ENCODE data around the gene SNRPD3. TPM values are rescaled to one million over a fixed set of nuclear protein-coding genes. Genes with fewer than 3 reads are reported as not detected.
"Not testable (repeated sequence)": the region's sequence is repeated elsewhere in the genome, so short reads cannot be mapped to it uniquely, and the experiment has no call there.

Gene SNRPD3
- total and polyA plus RNA-seq, 2 donors = 95.7 to 166 TPM

- no peaks in the 10 kb centered on the region for H3K4me1 ChIP-seq (ENCODE audit: control insufficient read depth in 2 of 2, insufficient read depth in 2 of 2, low read length in 2 of 2)
- H3K4me3 ChIP-seq (ENCODE audit: low read length in 2 of 2) = no peak overlapping the region
- peaks cover 71 to 79% of the 10 kb centered on the region in 2 donors for H3K36me3 ChIP-seq (ENCODE audit: control insufficient read depth in 2 of 2, insufficient read depth in 2 of 2, low read length in 1 of 2)
- no peaks in the 10 kb centered on the region for H3K27me3 ChIP-seq (ENCODE audit: control insufficient read depth in 2 of 2, insufficient read depth in 1 of 2, low read length in 1 of 2)
- DNase-seq (ENCODE audit: low read depth in 6 of 9, low spot score in 9 of 9) = no peak
- H3K27ac ChIP-seq (ENCODE audit: low read depth in 1 of 2, low read length in 1 of 2) = no peak overlapping the region
- WGBS = 88% methylated on average over 9 of the region's 9 CpGs
- no peaks in the 10 kb centered on the region for H3K9me3 ChIP-seq (ENCODE audit: control insufficient read depth in 2 of 2, insufficient read depth in 1 of 2, low read length in 1 of 2)
Measured at GRCh38 chr22:24542641-24543040, 13.2 kb upstream of the SNRPD3 start.

DNA sequence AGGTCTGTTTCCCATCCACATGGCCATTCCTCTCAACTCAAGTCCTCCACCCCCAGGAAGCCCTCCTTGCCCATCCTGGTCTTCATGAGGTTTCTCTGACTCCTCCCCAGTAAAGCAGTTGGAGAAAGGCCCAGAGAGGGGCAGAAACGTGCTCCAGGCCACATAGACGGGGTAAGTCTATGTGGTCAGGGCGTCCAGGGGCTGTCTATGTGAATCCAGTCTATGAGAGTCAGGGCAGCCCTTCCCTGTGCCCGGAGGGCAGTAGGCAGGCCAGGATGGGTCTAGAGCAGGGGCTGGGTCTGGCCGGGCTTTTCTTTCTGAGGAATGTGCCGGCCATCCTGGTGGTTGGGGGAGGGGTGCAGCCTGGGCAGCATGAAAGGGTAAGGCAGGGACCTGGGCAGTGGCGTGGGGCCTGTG, 12.6 kb upstream of the SNRPD3 start:
- 98% methylated on average over 7 of the region's 7 CpGs for WGBS
- Histone ChIP-seq H3K9me3 (ENCODE audit: control insufficient read depth in 2 of 2, insufficient read depth in 1 of 2, low read length in 1 of 2) (no peaks in the 10 kb centered on the region), H3K27me3 (ENCODE audit: control insufficient read depth in 2 of 2, insufficient read depth in 1 of 2, low read length in 1 of 2) (no peaks in the 10 kb centered on the region), H3K4me3 (ENCODE audit: low read length in 2 of 2) (no peak overlapping the region), H3K4me1 (ENCODE audit: control insufficient read depth in 2 of 2, insufficient read depth in 2 of 2, low read length in 2 of 2) (no peaks in the 10 kb centered on the region), H3K36me3 (ENCODE audit: control insufficient read depth in 2 of 2, insufficient read depth in 2 of 2, low read length in 1 of 2) (peaks cover 77 to 79% of the 10 kb centered on the region in 2 donors), H3K27ac (ENCODE audit: low read depth in 1 of 2, low read length in 1 of 2) (no peak overlapping the region)
- no peak for DNase-seq (ENCODE audit: low read depth in 6 of 9, low spot score in 9 of 9)

- no peaks in the 10 kb centered on the region for H3K4me1 ChIP-seq (ENCODE audit: control insufficient read depth in 2 of 2, insufficient read depth in 2 of 2, low read length in 2 of 2)
- WGBS = 99% methylated on average over 11 of the region's 11 CpGs
- H3K4me3 ChIP-seq (ENCODE audit: low read length in 2 of 2) = no peak overlapping the region
- no peak for DNase-seq (ENCODE audit: low read depth in 6 of 9, low spot score in 9 of 9)
- no peaks in the 10 kb centered on the region for H3K27me3 ChIP-seq (ENCODE audit: control insufficient read depth in 2 of 2, insufficient read depth in 1 of 2, low read length in 1 of 2)
- H3K9me3 ChIP-seq (ENCODE audit: control insufficient read depth in 2 of 2, insufficient read depth in 1 of 2, low read length in 1 of 2) = no peaks in the 10 kb centered on the region
- H3K36me3 ChIP-seq (ENCODE audit: control insufficient read depth in 2 of 2, insufficient read depth in 2 of 2, low read length in 1 of 2) = peaks cover 82 to 84% of the 10 kb centered on the region in 2 donors
- no peak overlapping the region for H3K27ac ChIP-seq (ENCODE audit: low read depth in 1 of 2, low read length in 1 of 2)
Measured at GRCh38 chr22:24543679-24544243, 12.0 kb upstream of the SNRPD3 start.

GRCh38 chr22:24548812-24549211, 7.0 kb upstream of the SNRPD3 start:
- 100% methylated on average over 4 of the region's 4 CpGs for WGBS
- DNase-seq (ENCODE audit: low read depth in 6 of 9, low spot score in 9 of 9) = no peak
- Histone ChIP-seq H3K27me3 (ENCODE audit: control insufficient read depth in 2 of 2, insufficient read depth in 1 of 2, low read length in 1 of 2) (no peaks in the 10 kb centered on the region), H3K4me1 (ENCODE audit: control insufficient read depth in 2 of 2, insufficient read depth in 2 of 2, low read length in 2 of 2) (peaks cover 2 to 9% of the 10 kb centered on the region in 2 donors), H3K9me3 (ENCODE audit: control insufficient read depth in 2 of 2, insufficient read depth in 1 of 2, low read length in 1 of 2) (no peaks in the 10 kb centered on the region), H3K4me3 (ENCODE audit: low read length in 2 of 2) (no peak overlapping the region), H3K27ac (ENCODE audit: low read depth in 1 of 2, low read length in 1 of 2) (no peak overlapping the region), H3K36me3 (ENCODE audit: control insufficient read depth in 2 of 2, insufficient read depth in 2 of 2, low read length in 1 of 2) (peaks cover 52 to 54% of the 10 kb centered on the region in 2 donors)

DNA sequence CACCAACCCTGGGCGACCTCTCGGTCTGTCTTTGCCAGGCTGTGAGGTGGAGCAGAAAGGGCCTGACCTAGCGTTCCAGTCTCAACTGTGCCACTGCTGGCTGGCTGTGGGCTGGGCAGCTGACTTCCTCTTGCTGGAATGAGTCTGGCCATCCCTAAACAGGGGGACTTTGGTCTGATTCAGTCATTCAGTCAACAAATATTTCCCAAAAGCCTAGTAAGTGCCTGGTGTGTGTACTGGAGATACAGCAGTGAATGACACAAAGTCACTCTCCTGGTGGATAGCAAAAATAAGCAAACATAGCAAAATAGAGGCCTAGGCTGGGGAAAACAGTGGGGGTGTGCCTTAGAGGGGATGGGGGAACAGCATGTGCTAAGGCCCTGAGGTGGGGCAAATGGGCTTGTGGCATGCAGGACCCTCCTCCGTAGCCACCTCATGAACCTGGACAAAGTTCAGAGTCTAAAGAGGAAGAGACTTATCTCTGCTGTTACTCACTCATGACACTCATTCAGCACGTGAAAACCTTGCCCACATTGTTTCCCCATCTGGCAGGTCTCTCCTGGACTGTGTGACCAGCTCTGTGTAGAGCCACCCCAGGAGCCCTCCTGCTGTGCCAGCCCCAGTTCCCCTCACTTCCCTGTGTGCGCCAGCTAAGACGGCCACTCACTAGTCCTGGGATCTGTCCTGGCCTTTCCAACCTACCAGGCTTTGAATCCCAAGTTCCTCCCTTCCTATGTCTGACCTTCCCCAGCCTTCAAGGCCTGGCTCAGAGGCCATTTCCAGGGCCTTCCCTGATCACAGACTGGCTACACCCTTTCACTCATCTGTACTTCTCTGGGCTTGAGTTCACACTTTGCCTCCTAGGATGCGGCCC, 5.5 kb upstream of the SNRPD3 start:
- DNase-seq (ENCODE audit: low read depth in 6 of 9, low spot score in 9 of 9) = no peak
- H3K9me3 ChIP-seq (ENCODE audit: control insufficient read depth in 2 of 2, insufficient read depth in 1 of 2, low read length in 1 of 2) = no peaks in the 10 kb centered on the region
- H3K4me3 ChIP-seq (ENCODE audit: low read length in 2 of 2) = no peak overlapping the region
- H3K36me3 ChIP-seq (ENCODE audit: control insufficient read depth in 2 of 2, insufficient read depth in 2 of 2, low read length in 1 of 2) = peaks cover 38 to 42% of the 10 kb centered on the region in 2 donors
- H3K27ac ChIP-seq (ENCODE audit: low read depth in 1 of 2, low read length in 1 of 2) = no peak overlapping the region
- peaks cover 2 to 15% of the 10 kb centered on the region in 2 donors for H3K4me1 ChIP-seq (ENCODE audit: control insufficient read depth in 2 of 2, insufficient read depth in 2 of 2, low read length in 2 of 2)
- 95% methylated on average over 8 of the region's 8 CpGs for WGBS
- H3K27me3 ChIP-seq (ENCODE audit: control insufficient read depth in 2 of 2, insufficient read depth in 1 of 2, low read length in 1 of 2) = no peaks in the 10 kb centered on the region

DNA sequence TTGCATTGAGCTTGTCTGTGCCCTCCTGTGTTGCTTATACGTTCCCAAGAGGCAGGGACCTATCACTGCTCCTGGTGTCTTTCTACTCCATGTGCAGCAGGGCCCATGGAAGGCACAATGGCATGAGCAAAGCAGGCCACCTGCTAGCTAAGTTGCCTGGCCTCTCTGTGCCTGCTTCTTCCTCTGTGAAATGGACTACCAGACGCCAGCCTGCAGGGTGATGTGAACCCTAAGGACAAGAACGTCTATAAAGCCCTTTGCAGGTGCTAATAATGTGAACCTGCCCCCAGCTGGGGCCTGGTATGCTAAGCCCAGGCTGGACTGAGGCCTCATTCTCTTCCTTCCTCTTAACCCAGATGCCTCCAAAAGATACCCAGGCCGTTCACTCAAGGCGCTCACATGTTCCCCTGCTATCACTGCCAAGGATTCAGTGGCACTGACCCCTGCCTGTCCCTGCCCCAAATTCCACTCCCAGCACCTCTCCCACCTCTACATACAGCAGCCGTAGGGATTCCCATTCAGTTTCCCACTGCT, 4.8 kb upstream of the SNRPD3 start:
- no peaks in the 10 kb centered on the region for H3K9me3 ChIP-seq (ENCODE audit: control insufficient read depth in 2 of 2, insufficient read depth in 1 of 2, low read length in 1 of 2)
- WGBS = 88% methylated on average over 6 of the region's 6 CpGs
- DNase-seq (ENCODE audit: low read depth in 6 of 9, low spot score in 9 of 9) = no peak
- peaks cover 36 to 42% of the 10 kb centered on the region in 2 donors for H3K36me3 ChIP-seq (ENCODE audit: control insufficient read depth in 2 of 2, insufficient read depth in 2 of 2, low read length in 1 of 2)
- no peak overlapping the region for H3K27ac ChIP-seq (ENCODE audit: low read depth in 1 of 2, low read length in 1 of 2)
- no peak overlapping the region for H3K4me3 ChIP-seq (ENCODE audit: low read length in 2 of 2)
- H3K27me3 ChIP-seq (ENCODE audit: control insufficient read depth in 2 of 2, insufficient read depth in 1 of 2, low read length in 1 of 2) = no peaks in the 10 kb centered on the region
- peaks cover 2 to 15% of the 10 kb centered on the region in 2 donors for H3K4me1 ChIP-seq (ENCODE audit: control insufficient read depth in 2 of 2, insufficient read depth in 2 of 2, low read length in 2 of 2)

DNA sequence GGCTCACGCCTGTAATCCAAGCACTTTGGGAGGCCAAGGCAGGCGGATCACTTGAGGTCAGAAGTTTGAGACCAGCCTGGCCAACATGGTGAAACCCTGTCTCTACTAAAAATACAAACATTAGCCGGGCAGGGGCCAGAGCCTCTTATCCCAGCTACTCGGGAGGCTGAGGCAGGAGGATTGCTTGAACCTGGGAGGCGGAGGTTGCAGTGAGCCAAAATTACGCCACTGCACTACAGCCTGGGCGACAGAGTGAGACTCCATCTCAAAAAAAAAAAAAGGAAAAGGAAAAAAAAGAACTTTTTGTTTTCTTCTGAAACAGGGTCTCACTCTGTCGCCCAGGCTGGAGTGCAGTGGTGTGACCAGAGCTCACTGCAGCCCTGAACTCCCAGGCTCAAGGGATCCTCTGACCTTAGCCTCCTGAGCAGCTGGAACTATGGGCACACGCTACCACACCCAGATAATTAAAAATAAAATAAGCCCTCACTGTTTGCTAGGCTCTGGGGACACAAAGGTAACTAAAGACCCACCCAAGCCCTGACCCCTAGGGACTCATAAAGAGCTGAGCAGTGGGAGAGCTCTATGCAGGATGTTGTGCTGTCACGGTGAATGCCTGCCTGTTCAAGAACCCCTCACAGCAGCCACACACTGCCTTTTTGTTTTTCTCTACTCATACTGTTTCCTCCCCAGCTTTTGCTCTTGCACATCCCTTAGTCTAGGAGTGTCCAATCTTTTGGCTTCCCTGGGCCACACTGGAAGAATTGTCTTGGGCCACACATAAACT, 3.1 kb upstream of the SNRPD3 start:
- not testable (repeated sequence) for H3K27me3 ChIP-seq (ENCODE audit: control insufficient read depth in 2 of 2, insufficient read depth in 1 of 2, low read length in 1 of 2); H3K27ac ChIP-seq (ENCODE audit: low read depth in 1 of 2, low read length in 1 of 2); H3K4me3 ChIP-seq (ENCODE audit: low read length in 2 of 2); H3K9me3 ChIP-seq (ENCODE audit: control insufficient read depth in 2 of 2, insufficient read depth in 1 of 2, low read length in 1 of 2)
- Histone ChIP-seq H3K36me3 (ENCODE audit: control insufficient read depth in 2 of 2, insufficient read depth in 2 of 2, low read length in 1 of 2) (peaks cover 28 to 31% of the 10 kb centered on the region in 2 donors), H3K4me1 (ENCODE audit: control insufficient read depth in 2 of 2, insufficient read depth in 2 of 2, low read length in 2 of 2) (peaks cover 12 to 29% of the 10 kb centered on the region in 2 donors)
- 95% methylated on average over 10 of the region's 10 CpGs for WGBS
- DNase-seq (ENCODE audit: low read depth in 6 of 9, low spot score in 9 of 9) = peak in 1 of 9 donors; percentile 18

- DNase-seq (ENCODE audit: low read depth in 6 of 9, low spot score in 9 of 9) = no peak
- Histone ChIP-seq H3K4me3 (ENCODE audit: low read length in 2 of 2) (peak overlapping the region; percentile 70 to 90), H3K4me1 (ENCODE audit: control insufficient read depth in 2 of 2, insufficient read depth in 2 of 2, low read length in 2 of 2) (peaks cover 12 to 30% of the 10 kb centered on the region in 2 donors), H3K36me3 (ENCODE audit: control insufficient read depth in 2 of 2, insufficient read depth in 2 of 2, low read length in 1 of 2) (peaks cover 26 to 28% of the 10 kb centered on the region in 2 donors), H3K27ac (ENCODE audit: low read depth in 1 of 2, low read length in 1 of 2) (peak overlapping the region in 1 of 2 donors; percentile 75), H3K9me3 (ENCODE audit: control insufficient read depth in 2 of 2, insufficient read depth in 1 of 2, low read length in 1 of 2) (no peaks in the 10 kb centered on the region), H3K27me3 (ENCODE audit: control insufficient read depth in 2 of 2, insufficient read depth in 1 of 2, low read length in 1 of 2) (no peaks in the 10 kb centered on the region)
- 84% methylated on average over 12 of the region's 12 CpGs for WGBS
Measured at GRCh38 chr22:24553597-24554312, 2.0 kb upstream of the SNRPD3 start.

All from thymus (tissue), 11 donors.